ENCODE data around the gene PODNL1.

DNA sequence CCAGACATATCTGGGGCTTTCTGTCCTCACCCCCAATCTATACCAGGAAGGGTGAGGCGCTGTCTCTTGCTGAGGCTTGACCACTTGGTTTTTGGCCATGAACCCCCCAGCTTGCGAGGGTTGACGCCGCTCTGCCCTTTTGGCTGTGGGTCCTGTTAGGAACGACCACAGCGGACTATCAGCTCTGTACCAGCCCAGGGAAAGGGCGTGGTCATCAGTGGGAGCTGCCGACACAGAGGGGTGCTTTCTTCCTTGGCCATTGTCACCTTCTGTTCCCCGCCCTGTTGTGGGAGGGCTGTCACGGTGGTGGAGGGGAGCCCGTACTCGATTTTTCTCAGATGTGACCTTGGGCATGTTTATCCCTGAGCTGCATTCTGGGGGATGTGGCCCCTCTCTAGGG, 19.8 kb upstream of the PODNL1 start:
- no peak for TF ChIP-seq TAF1 (IDR thresholded peaks at IDR 0.05; ENCODE audit: borderline replicate concordance, low read depth, low read length)
- no peak for TF ChIP-seq POLR2A (IDR thresholded peaks at IDR 0.05; ENCODE audit: low read depth, low read length)
- TF ChIP-seq POLR2AphosphoS5 (IDR thresholded peaks at IDR 0.05; ENCODE audit: low read depth, low read length), result no peak
